ENCODE results near the gene BICC1. TPM values are rescaled to one million over a fixed set of nuclear protein-coding genes. Genes with fewer than 3 reads are reported as not detected.

The BICC1 gene
- total RNA-seq, 1 experiment from 2014 or later: 0.57 TPM

- Histone ChIP-seq H4K8ac (replicated peaks; ENCODE audit: insufficient read length, low read depth, low read length) (no peak overlapping the region), H3K27me3 (ENCODE audit: insufficient read depth, low read length) (no peaks in the 10 kb centered on the region), H3K4ac (ENCODE audit: low read depth, low read length) (no peak overlapping the region), H4K20me1 (ENCODE audit: control insufficient read depth, insufficient read depth, insufficient read length) (no peaks in the 10 kb centered on the region), H3T11ph (ENCODE audit: low read length) (no peak overlapping the region), H4K91ac (ENCODE audit: insufficient read length, low read depth, low read length) (no peak overlapping the region), H3K79me1 (ENCODE audit: insufficient read depth, low read depth, low read length, poor library complexity, severe bottlenecking) (no peaks in the 10 kb centered on the region), H2BK12ac (ENCODE audit: insufficient read length, low read depth, low read length) (no peak overlapping the region), H3K23ac (ENCODE audit: insufficient read length, low read depth, low read length) (no peak overlapping the region), H3K27ac (ENCODE audit: insufficient read length, low read depth, low read length) (no peak overlapping the region), H3K18ac (ENCODE audit: insufficient read length, low read depth, low read length) (no peak overlapping the region), H2BK15ac (ENCODE audit: low read depth, low read length) (no peak overlapping the region), H2BK120ac (ENCODE audit: low read depth, low read length, poor library complexity, severe bottlenecking) (no peak overlapping the region), H2BK5ac (ENCODE audit: insufficient read length, low read length) (no peak overlapping the region), H3K56ac (ENCODE audit: insufficient read length, low read depth, low read length) (no peak overlapping the region), H3K4me2 (ENCODE audit: insufficient read depth, insufficient read length, low read length) (no peak overlapping the region), H3K4me1 (ENCODE audit: insufficient read depth, low read length) (no peaks in the 10 kb centered on the region), H4K5ac (ENCODE audit: insufficient read length, low read depth, low read length) (no peak overlapping the region), H3K14ac (ENCODE audit: insufficient read depth, low read length) (no peak overlapping the region), H3K9me3 (ENCODE audit: control insufficient read depth, low read depth, low read length) (no peaks in the 10 kb centered on the region), H3K79me2 (ENCODE audit: insufficient read depth, low read length) (no peaks in the 10 kb centered on the region), H2BK20ac (ENCODE audit: low read depth, low read length, poor library complexity, severe bottlenecking) (no peak overlapping the region), H2AFZ (ENCODE audit: low read length) (no peak overlapping the region), H3K23me2 (ENCODE audit: insufficient read length, low read depth, low read length, poor library complexity, severe bottlenecking) (no peaks in the 10 kb centered on the region), H2AK5ac (ENCODE audit: insufficient read length, low read length) (no peak overlapping the region), H3K9ac (ENCODE audit: extremely low read depth, insufficient read length, low read length) (no peak overlapping the region)
- peaks cover 0 to 4% (median 0%) of the 10 kb centered on the region in 3 experiments; a peak in 1 of 7 replicates for H3K36me3 Mint-ChIP-seq (ENCODE audit: insufficient read depth in 1 of 3, low read depth in 3 of 3)
- H3K4me1 Mint-ChIP-seq: peaks cover 3 to 4% of the 10 kb centered on the region in 2 experiments; a peak in 3 of 4 replicates
- H3K4me3 Mint-ChIP-seq: no peak overlapping the region
- WGBS (ENCODE audit: extremely low coverage, insufficient read length, low lambda C conversion rate): no CpG with 5 or more reads among the region's 1 CpG
- no peak for TF ChIP-seq CTCF (conservative IDR thresholded peaks at IDR 0.05)
- peaks cover 3 to 6% of the 10 kb centered on the region in 2 experiments; a peak in 3 of 5 replicates for H3K9me3 Mint-ChIP-seq
- H3K27me3 Mint-ChIP-seq (ENCODE audit: low read depth): no peaks in the 10 kb centered on the region; the same call in 1 of the 2 replicates
- no peak for DNase-seq
- H3K27ac Mint-ChIP-seq: no peak overlapping the region
Observed at GRCh38 chr10:58838561-58839208, 326.0 kb downstream of the BICC1 start.

Measured in H9 (cell line).